ENCODE results near the gene PPP2CA.

DNA sequence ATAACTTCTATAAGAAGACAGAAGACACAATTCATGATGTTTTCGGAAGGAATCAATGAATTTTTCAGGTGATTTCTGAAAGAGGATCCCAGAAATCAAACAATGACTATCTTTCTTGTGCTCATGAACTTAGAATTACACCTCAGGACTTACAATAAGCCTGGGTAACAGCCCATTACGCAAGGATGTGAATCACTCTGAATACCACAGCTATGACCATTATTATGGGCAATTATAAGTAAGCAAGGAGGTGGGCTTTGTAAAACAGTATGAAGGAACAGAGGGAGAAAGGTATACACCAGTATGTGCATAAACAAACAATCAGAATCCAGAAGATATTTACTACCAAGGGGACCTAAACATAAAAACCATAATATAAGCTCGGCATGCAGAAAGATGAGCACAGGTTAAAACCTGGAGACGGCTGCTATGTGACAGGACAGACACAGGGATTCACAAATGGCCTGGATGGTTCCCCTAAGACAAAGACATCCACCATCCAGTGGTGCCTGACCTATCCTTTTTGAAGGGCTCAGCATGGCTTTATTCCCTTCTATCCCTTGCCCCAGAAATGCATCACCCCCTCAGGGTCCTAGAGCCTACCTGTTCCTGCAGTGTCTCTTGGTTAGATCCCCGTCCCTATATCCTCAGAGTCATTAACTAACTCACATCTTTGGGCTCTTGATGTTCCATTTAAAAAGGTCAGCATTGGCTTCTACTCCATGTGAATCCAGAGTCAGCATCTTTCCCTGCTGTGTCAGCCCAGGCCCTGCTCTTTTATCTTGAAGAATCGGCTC lies 21.8 kb upstream of the PPP2CA start:
- TF ChIP-seq, protein P1, sequence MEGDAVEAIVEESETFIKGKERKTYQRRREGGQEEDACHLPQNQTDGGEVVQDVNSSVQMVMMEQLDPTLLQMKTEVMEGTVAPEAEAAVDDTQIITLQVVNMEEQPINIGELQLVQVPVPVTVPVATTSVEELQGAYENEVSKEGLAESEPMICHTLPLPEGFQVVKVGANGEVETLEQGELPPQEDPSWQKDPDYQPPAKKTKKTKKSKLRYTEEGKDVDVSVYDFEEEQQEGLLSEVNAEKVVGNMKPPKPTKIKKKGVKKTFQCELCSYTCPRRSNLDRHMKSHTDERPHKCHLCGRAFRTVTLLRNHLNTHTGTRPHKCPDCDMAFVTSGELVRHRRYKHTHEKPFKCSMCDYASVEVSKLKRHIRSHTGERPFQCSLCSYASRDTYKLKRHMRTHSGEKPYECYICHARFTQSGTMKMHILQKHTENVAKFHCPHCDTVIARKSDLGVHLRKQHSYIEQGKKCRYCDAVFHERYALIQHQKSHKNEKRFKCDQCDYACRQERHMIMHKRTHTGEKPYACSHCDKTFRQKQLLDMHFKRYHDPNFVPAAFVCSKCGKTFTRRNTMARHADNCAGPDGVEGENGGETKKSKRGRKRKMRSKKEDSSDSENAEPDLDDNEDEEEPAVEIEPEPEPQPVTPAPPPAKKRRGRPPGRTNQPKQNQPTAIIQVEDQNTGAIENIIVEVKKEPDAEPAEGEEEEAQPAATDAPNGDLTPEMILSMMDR (IDR thresholded peaks at IDR 0.05): no peak
- TF ChIP-seq POLR2A (IDR thresholded peaks at IDR 0.05): no peak
- TF ChIP-seq EP300 (IDR thresholded peaks at IDR 0.05): no peak
